NCI-H460 (cell line): ENCODE results near the gene PRDM10. TPM values are rescaled to one million over a fixed set of nuclear protein-coding genes. Genes with fewer than 3 reads are reported as not detected.
"Not testable (repeated sequence)": the region's sequence is repeated elsewhere in the genome, so short reads cannot be mapped to it uniquely, and the experiment has no call there.

Experiments
- DNase-seq: peaks from one replicate; pipeline ENCODE4 v3.0.0-alpha.2; 2016; ENCODE audit warnings: low read depth; ENCODE audit errors: extremely low read depth
- total RNA-seq: library from RNA; depleted of rRNA; stranded (reverse); fragments of >200 nt; shearing (Covaris generic); gene quantifications from 2 replicates; pipeline ENCODE4 v1.2.3, GENCODE V29; 2014

Gene PRDM10
- total RNA-seq, 1 experiment from 2014 or later = 4.8 TPM

GRCh38 chr11:129976328-129976727 lies 26.3 kb downstream of the PRDM10 start:
- DNase-seq = no peak

- DNase-seq = no peak
These were observed 27.1 kb downstream of the PRDM10 start for GRCh38 chr11:129975543-129975942.

GRCh38 chr11:129974672-129975071 lies 28.0 kb downstream of the PRDM10 start:
- no peak for DNase-seq

- no peak for DNase-seq
These were observed 28.4 kb downstream of the PRDM10 start for GRCh38 chr11:129974237-129974636.

GRCh38 chr11:129973809-129974208 lies 28.8 kb downstream of the PRDM10 start:
- no peak for DNase-seq

GRCh38 chr11:129973068-129973467 lies 29.6 kb downstream of the PRDM10 start:
- DNase-seq = no peak

GRCh38 chr11:129972611-129973010 lies 30.0 kb downstream of the PRDM10 start:
- no peak for DNase-seq

- not testable (repeated sequence) for DNase-seq
These were observed 30.8 kb downstream of the PRDM10 start for GRCh38 chr11:129971856-129972255.

- no peak for DNase-seq
These were observed 32.7 kb downstream of the PRDM10 start for GRCh38 chr11:129969920-129970319.

- DNase-seq = no peak
These were observed 33.8 kb downstream of the PRDM10 start for GRCh38 chr11:129968591-129969419.

- DNase-seq = no peak
These were observed 34.6 kb downstream of the PRDM10 start for GRCh38 chr11:129967996-129968395.

- DNase-seq = no peak
These were observed 37.4 kb downstream of the PRDM10 start for GRCh38 chr11:129965248-129965647.

GRCh38 chr11:129960216-129961214 lies 42.1 kb downstream of the PRDM10 start:
- DNase-seq = peak; percentile 16

- DNase-seq = no peak
These were observed 42.9 kb downstream of the PRDM10 start for GRCh38 chr11:129959687-129960086.

- DNase-seq = no peak
These were observed 47.4 kb downstream of the PRDM10 start for GRCh38 chr11:129955282-129955681.

- not testable (repeated sequence) for DNase-seq
These were observed 47.9 kb downstream of the PRDM10 start for GRCh38 chr11:129954703-129955102.

GRCh38 chr11:129951866-129952262 lies 50.8 kb downstream of the PRDM10 start:
- DNase-seq = no peak

- DNase-seq = no peak
These were observed 51.3 kb downstream of the PRDM10 start for GRCh38 chr11:129951201-129951865.

GRCh38 chr11:129950101-129951091 lies 52.2 kb downstream of the PRDM10 start:
- DNase-seq = no peak
